Transverse colon (tissue), 4 donors: ENCODE data around the gene HAL. TPM values are rescaled to one million over a fixed set of nuclear protein-coding genes. Genes with fewer than 3 reads are reported as not detected.
A peak's percentile ranks its signal among the peaks of the same experiment; 100 is the strongest.

ENCODE experiments used
- DNase-seq: peaks from one replicate; pipeline ENCODE4 v3.0.0-alpha.2; 2019
- H3K27ac ChIP-seq, 4 donors: fragments of 200-600 bp; sonication (generic); 2 replicates each; pipeline ENCODE4 v1.5.1; 2016 to 2018; ENCODE audit warnings: inconsistent platforms in 4 of 4
- H3K27me3 ChIP-seq: fragments of 200-600 bp; sonication (generic); 2 replicates; pipeline ENCODE4 v1.5.1; 2017; ENCODE audit warnings: inconsistent platforms
- H3K36me3 ChIP-seq, 4 donors: fragments of 200-600 bp; sonication (generic); 2 replicates each; pipeline ENCODE4 v1.5.1; 2017 to 2019; ENCODE audit warnings: inconsistent platforms in 4 of 4
- H3K4me1 ChIP-seq, 4 donors: fragments of 200-600 bp; sonication (generic); 2 replicates each; pipeline ENCODE4 v1.5.1; 2017 to 2020; ENCODE audit warnings: inconsistent platforms in 4 of 4
- H3K4me3 ChIP-seq, 4 donors: fragments of 200-600 bp; sonication (generic); 1 replicate in 1 of 4; 2 replicates in 3 of 4; pipeline versions ENCODE4 v1.5.1 to v1.6.1; 2017 to 2019; ENCODE audit warnings: inconsistent platforms in 4 of 4
- H3K9me3 ChIP-seq, 2 donors: fragments of 200-600 bp; sonication (generic); 2 replicates each; pipeline ENCODE4 v1.5.1; 2017 to 2019; ENCODE audit warnings: inconsistent platforms in 2 of 2
- EP300 ChIP-seq: sonication (generic); formaldehyde crosslinking; IDR thresholded peaks from one replicate; pipeline ENCODE4 v1.6.1; 2017; ENCODE audit warnings: antibody characterized with exemption, low read depth
- POLR2A ChIP-seq: fragments of 450-650 bp; IDR thresholded peaks from one replicate; pipeline ENCODE4 v1.6.1; 2016; ENCODE audit warnings: antibody characterized with exemption, mild to moderate bottlenecking, moderate library complexity
- POLR2AphosphoS5 ChIP-seq, 3 donors: sonication (generic); formaldehyde crosslinking; IDR thresholded peaks; one replicate each; pipeline ENCODE4 v1.6.1; 2016; ENCODE audit warnings: antibody characterized with exemption in 3 of 3
- WGBS, 2 donors: methylation state at CpG; one replicate each; pipeline ENCODE4 v1.1.5; 2018; ENCODE audit warnings: low coverage in 1 of 2; 5-methylcytosine and 5-hydroxymethylcytosine counted together
- in situ Hi-C, 4 donors: fragments of 200-750 bp; cut with MboI; loops; one replicate each; pipeline versions ENCODE4 v1.15.0 to v1.15.1; 2017; ENCODE audit warnings: low sequenced_read_pairs in 3 of 4, low pct_ligation_motif_present in 1 of 4, low pct_unique_long_range_greater_than_20kb in 1 of 4
- intact Hi-C: fragments of 100-400 bp; cut with DNase I; formaldehyde crosslinking; loops from one replicate; pipeline ENCODE4 v1.15.1; 2023; ENCODE audit warnings: low total_unique reads
- total RNA-seq, 4 donors: library from RNA; depleted of rRNA; stranded (reverse); fragments of >200 nt; gene quantifications; one replicate each; pipeline ENCODE4 v1.1.0, GENCODE V29; 2016
- TF ChIP-seq, protein P1 (sequence below), 5 experiments: fragments of 200-600 bp in 3 of 5; fragments of 450-650 bp in 2 of 5; sonication (generic) in 3 of 5; IDR thresholded peaks; 1 replicate in 2 of 5; 2 replicates in 3 of 5; pipeline ENCODE4 v1.5.1; 2016 to 2017; ENCODE audit warnings: antibody characterized with exemption in 5 of 5, inconsistent platforms in 3 of 5, mild to moderate bottlenecking in 2 of 5, moderate library complexity in 1 of 5

HAL gene
- total RNA-seq, 4 donors from 2014 or later = 1.1 to 3.3 (median 2.6) TPM; not detected in 1

DNA sequence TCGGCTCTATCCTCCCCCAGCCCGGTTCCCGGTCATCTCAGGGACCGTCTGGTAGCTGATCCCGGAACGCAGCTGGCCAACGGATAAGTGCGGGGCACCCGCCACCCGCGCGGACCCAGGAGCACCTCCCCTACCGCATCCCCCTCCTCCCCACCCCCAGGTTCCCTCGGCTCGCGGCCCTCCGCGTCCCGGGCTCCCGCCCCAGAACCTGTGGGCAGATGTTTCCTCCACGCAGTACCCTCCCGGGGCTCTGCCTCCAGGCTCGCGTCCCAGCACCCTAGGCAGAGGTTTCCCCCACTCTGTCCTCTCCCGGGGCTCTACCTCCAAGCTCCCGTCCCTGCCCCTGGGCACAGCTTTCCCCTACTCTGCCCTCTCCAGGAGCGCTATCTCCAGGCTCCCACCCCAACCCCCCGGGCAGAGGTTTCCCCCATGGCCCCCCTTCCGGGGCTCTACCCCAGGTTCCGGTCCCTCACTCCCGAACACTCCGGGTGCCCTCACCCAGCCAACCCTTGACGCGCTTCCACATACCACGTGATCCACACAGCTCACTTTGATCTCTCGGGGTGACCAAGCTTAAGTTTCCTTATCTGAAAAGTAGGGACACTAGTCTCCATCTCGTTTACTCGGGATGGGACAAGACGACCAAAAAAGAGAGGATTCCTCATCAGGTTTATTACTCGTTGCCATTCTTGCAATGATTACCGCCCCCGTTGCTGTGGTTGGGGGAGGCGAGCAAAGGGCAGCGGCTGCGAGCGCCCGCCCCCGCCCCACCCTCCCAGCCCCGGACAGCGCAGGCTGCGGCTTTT, 53.4 kb downstream of the HAL start, which contains the start of gene CCDC38:
TSS of gene CCDC38 (minus strand) at position 91 of the 806 bp plus-strand sequence. CDS start 6,105 bp downstream, outside the sequence.
- Histone ChIP-seq H3K4me3 (peak within 1 kb of the TSS; percentile 51 to 83 (median 74)), H3K4me1 (peaks cover 0 to 17% (median 6%) of the 10 kb centered on the region in 4 donors), H3K9me3 (no peaks in the 10 kb centered on the region), H3K27me3 (no peaks in the 10 kb centered on the region), H3K36me3 (no peaks in the 10 kb centered on the region), H3K27ac (peak within 1 kb of the TSS; percentile 79 to 92 (median 86))
- WGBS, 2 donors = 0% methylated on average over 30 of the region's 51 CpGs; no CpG with 5 or more reads in 1 of the 2 donors
- DNase-seq = peak; percentile 82
- TF ChIP-seq POLR2A = peak; percentile 48
- TF ChIP-seq, protein P1, sequence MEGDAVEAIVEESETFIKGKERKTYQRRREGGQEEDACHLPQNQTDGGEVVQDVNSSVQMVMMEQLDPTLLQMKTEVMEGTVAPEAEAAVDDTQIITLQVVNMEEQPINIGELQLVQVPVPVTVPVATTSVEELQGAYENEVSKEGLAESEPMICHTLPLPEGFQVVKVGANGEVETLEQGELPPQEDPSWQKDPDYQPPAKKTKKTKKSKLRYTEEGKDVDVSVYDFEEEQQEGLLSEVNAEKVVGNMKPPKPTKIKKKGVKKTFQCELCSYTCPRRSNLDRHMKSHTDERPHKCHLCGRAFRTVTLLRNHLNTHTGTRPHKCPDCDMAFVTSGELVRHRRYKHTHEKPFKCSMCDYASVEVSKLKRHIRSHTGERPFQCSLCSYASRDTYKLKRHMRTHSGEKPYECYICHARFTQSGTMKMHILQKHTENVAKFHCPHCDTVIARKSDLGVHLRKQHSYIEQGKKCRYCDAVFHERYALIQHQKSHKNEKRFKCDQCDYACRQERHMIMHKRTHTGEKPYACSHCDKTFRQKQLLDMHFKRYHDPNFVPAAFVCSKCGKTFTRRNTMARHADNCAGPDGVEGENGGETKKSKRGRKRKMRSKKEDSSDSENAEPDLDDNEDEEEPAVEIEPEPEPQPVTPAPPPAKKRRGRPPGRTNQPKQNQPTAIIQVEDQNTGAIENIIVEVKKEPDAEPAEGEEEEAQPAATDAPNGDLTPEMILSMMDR (IDR thresholded peaks at IDR 0.05) = no peak
- in situ Hi-C loops (no loop called here), intact Hi-C loops (no loop called here)

DNA sequence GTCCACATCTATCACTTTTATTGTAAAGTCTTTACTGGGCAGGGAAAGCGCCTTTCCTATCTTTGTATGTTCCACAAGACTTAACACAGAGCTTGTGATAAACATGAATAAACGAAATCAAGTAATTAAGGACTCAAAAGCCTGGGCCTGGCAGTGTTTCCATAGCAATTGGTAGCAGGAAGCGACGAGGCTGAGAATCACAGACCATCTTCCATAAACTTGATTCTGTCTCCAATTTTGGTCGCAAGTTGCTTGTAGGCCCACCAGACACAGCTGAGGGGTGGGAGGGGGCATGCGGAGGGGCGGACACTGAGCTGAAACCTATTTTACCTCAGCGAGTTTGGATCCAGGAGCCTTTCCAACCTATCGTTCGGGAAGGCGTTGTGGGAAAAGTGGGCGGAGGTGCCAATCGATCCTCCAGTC, 54.0 kb downstream of the HAL start:
- Histone ChIP-seq H3K27ac (peak overlapping the region; percentile 79 to 92 (median 86)), H3K36me3 (no peaks in the 10 kb centered on the region), H3K4me3 (peak overlapping the region; percentile 51 to 83 (median 74)), H3K4me1 (peaks cover 0 to 17% (median 6%) of the 10 kb centered on the region in 4 donors), H3K9me3 (no peaks in the 10 kb centered on the region), H3K27me3 (no peaks in the 10 kb centered on the region)
- TF ChIP-seq POLR2A (no peak), EP300 (no peak), POLR2AphosphoS5 (IDR thresholded peaks at IDR 0.05) (no peak)
- TF ChIP-seq, protein P1 (IDR thresholded peaks at IDR 0.05) = no peak
- WGBS, 2 donors = 10 to 15% methylated on average over 7 to 10 of the region's 13 CpGs
- in situ Hi-C loops (no loop called here), intact Hi-C loops (no loop called here)
- DNase-seq = no peak

DNA sequence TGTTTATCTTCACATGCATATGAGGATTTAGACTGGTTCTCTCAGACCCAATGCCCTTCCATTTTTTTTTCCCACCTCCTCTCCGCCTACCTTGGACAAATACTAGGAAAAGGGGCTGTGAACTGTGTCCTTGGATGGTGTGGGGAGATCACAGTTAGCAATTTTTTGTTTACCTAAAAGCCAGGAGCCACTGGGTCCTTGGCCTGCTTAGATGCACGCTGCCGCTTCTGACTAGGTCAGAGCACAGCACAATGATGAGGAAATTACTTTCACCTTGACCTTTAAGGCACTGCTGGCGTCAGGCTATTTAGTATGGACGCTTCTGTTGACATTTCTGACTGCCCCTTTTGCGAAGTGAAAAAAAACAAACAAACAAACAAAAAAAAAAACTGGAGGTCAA, 55.6 kb downstream of the HAL start:
- Histone ChIP-seq H3K4me1 (peaks cover 0 to 17% (median 6%) of the 10 kb centered on the region in 4 donors), H3K4me3 (no peak overlapping the region), H3K27me3 (no peaks in the 10 kb centered on the region), H3K9me3 (no peaks in the 10 kb centered on the region), H3K36me3 (no peaks in the 10 kb centered on the region), H3K27ac (no peak overlapping the region)
- no peak for DNase-seq
- in situ Hi-C loops (no loop called here), intact Hi-C loops (no loop called here)
- WGBS, 2 donors = 71 to 79% methylated on average over 6 of the region's 6 CpGs
- TF ChIP-seq POLR2AphosphoS5 (IDR thresholded peaks at IDR 0.05) (no peak), POLR2A (no peak), EP300 (no peak)
- TF ChIP-seq, protein P1 (IDR thresholded peaks at IDR 0.05) = no peak

Other genes starting within 250 kb of the HAL start
- 10 to 100 TPM in 3 of 4 donors, 1 to 10 TPM in 1; 6.7 to 25.9 (median 16.7) TPM for gene NTN4, start 205.6 kb downstream of the HAL start, total RNA-seq
- 1 to 10 TPM in 2 of 4 donors, not detected in 2; 4.8 to 8.3 TPM for gene SNRPF, start 137.4 kb downstream of the HAL start, total RNA-seq
- gene CCDC38, start 53.7 kb downstream of the HAL start, total RNA-seq = not detected
- gene AMDHD1, start 53.0 kb downstream of the HAL start, total RNA-seq = under 1 TPM in 2 of 4 donors, not detected in 2; 0.55 to 0.64 TPM
- gene LTA4H, start 39.2 kb upstream of the HAL start, total RNA-seq = 10 to 100 TPM; 22.4 to 91.9 (median 63.6) TPM
- 10 to 100 TPM in 1 of 4 donors, 1 to 10 TPM in 3; 2.2 to 11.3 (median 5.3) TPM for gene ELK3, start 198.0 kb upstream of the HAL start, total RNA-seq